Stimulated activated CD8-positive, alpha-beta memory T cell treated with anti-CD3 and anti-CD28 coated beads, Interleukin-15, amount 100 ng/mL, for 48 hours (primary cell): ENCODE measurements around the gene IPCEF1.
"Not testable (repeated sequence)": the region's sequence is repeated elsewhere in the genome, so short reads cannot be mapped to it uniquely, and the experiment has no call there.

Experiments
- DNase-seq, 2 donors: peaks; one replicate each; pipeline ENCODE4 v3.0.0-alpha.2; 2020; ENCODE audit warnings: low read depth in 2 of 2

IPCEF1 gene

DNA sequence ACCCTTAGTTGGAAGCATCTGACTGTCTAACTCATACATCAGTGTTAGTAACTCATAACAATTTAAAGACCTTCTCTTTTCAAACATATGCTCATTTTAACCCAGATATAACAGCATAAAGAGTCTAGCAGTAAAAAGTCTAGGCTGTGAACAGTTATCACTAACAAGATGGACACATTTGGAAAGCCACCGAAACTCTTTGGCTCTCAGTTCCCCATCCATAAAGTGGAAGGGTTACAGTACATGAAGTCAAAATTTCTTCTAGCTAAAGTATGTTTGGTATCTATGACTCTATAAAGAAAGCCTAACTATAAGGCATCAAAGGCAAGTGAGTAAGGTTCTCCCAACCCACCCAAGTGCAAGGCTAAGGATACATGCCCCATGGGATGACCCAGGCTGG, 22.5 kb downstream of the IPCEF1 start:
- DNase-seq, result not testable (repeated sequence)

DNA sequence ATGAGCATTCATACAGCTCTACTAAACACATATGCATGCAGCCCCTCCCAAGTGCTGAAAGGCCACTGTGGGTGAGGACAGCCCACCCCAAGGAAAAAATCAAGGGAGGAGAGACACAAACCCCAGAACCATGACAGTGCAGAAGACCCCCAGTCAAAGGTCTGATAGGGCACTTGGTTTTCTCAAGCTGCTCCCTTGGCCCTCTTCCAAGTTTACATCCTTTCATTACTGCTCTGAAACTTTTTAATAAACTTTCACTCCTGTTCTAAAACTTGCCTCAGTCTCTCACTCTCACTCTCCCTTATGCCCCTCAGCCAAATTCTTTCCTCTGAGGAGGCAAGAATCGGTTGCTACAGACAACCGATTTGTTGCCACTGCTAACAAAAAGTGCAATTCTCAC, 24.9 kb downstream of the IPCEF1 start:
- DNase-seq, result no peak

DNA sequence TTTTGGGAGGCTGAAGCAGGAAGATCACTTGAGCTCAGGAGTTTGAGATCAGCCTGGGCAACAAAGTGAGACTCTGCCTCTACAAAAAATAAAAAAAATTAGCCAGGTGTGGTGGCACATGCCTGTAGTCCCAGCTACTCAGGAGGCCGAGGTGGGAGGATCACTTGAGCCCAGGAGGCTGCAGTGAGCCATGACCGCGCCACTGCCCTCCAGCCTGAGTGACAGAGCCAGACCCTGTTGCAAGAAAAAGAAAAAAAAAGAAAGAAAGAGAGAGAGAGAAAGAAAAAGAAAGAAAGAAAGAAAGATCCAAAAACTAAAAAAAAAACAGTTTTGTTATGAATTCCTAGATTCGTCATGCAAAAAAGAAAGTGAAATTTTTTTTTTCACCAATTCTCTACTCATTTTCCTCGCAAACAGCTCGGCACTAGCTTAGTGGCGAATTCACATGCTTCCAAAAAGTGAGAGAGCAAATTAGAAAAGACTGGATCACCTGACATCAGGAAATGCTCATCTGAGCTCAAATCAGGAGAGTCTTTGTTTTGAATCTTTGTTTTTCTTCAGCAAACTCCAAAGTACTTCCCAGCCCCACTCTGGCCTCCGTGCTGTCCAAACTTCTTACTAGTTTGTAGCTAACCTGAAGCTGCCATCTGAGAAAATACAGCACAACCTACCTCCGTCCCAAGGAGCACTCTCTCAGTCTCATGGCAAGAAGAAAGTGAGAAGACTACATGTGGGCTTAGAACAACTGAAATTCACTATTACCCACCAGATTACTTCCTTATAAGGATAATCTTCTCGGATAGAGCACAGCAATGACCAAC, 27.0 kb downstream of the IPCEF1 start:
- DNase-seq, result no peak

GRCh38 chr6:154327313-154327712, 29.3 kb downstream of the IPCEF1 start:
- not testable (repeated sequence) for DNase-seq

- DNase-seq, result no peak
Observed at GRCh38 chr6:154325142-154325541, 31.5 kb downstream of the IPCEF1 start.

DNA sequence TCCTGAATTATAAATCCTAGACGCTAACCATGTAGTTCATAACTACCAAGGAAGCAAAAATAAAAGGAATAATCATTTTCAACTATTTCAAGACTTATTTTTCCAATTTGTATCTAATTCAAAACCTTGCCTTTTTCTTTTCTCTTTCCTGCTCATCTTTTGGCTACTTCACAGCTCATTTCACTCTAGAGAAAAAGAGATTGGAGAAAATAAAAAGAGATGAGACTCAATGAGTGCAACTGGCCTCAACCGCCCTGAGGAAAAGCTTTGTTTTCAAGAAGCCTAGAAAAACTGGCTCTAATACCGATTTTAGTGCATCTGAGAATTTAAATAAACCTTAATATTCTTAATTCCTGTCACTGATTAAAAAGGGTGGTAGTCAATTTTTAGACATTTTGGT, 36.4 kb downstream of the IPCEF1 start:
- DNase-seq, result no peak

GRCh38 chr6:154319231-154319858, 37.3 kb downstream of the IPCEF1 start:
- DNase-seq, result no peak

- no peak for DNase-seq
Observed at GRCh38 chr6:154318721-154319120, 37.9 kb downstream of the IPCEF1 start.

DNA sequence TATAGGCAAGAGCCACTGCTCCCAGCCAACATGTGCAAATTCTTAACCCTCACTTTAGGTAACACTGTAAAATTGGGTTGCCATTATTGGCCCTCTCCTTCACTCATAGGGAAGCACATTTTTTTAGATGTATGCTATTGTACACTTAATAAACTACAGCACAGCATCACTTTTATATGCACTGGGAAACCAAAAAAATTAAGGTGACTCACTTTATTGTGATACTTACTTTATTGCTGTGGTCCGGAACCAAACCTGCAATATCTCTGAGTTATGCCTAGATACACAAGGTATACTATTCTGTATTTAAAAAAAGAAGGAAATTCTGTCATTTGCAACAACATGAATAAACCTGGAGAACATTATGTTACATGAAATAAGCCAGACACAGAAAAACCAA, 40.5 kb downstream of the IPCEF1 start:
- DNase-seq, result no peak

GRCh38 chr6:154314084-154314483, 42.5 kb downstream of the IPCEF1 start:
- no peak for DNase-seq

DNA sequence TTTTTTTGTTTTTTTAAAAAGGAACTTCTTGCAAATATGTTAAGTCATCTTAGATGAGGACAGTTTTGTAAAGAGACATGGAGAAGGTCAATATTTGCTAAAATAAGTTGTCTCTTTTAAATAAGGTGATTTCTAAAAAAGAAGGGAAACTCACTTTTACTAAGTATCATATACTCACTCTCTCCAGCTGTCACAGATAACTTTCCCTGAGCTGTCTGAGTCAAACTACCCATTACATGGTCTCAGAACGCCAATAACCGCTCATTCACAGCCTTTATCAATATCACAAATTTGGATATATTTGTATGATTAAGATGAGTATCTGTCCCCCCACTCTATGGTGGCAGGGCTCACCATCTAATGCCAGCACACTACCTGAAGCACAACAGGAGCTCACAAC, 47.6 kb downstream of the IPCEF1 start:
- no peak for DNase-seq

GRCh38 chr6:154307696-154308425, 48.7 kb downstream of the IPCEF1 start:
- no peak for DNase-seq

DNA sequence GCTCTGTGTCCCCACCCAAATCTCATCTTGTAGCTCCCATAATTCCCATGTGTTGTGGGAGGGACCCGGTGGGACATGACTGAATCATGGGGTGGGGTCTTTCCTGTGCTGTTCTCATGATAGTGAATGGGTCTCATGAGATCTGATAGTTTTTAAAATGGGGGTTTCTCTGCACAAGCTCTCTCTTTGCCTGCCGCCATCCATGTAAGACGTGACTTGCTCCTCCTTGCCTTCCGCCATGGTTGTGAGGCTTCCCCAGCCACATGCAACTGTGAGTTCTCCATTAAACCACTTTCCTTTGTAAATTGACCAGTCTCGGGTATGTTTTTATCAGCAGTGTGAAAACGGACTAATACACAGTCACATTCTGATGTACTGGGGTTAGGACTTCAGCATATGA, 49.5 kb downstream of the IPCEF1 start:
- DNase-seq, result not testable (repeated sequence)

DNA sequence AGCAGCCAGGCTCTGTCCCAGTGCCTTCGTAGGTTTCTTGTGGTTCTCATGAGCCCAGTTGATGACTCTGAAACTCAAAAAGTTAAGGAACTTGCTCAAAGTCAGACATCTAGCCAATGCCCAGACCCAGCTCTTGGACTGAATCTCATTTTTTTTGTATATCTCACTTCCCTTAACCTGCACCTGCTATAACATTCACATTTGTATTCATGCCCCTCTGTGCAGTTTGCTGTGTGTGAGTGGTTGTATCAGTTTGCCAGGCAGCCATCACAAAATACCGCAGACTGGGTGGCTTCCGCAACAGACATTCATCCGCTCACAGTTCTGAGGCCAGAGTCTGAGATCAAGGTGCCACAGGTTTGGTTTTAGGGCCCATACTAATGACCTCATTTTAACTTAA, 49.9 kb downstream of the IPCEF1 start:
- no peak for DNase-seq

- no peak for DNase-seq
Observed at GRCh38 chr6:154304191-154304590, 52.4 kb downstream of the IPCEF1 start.

DNA sequence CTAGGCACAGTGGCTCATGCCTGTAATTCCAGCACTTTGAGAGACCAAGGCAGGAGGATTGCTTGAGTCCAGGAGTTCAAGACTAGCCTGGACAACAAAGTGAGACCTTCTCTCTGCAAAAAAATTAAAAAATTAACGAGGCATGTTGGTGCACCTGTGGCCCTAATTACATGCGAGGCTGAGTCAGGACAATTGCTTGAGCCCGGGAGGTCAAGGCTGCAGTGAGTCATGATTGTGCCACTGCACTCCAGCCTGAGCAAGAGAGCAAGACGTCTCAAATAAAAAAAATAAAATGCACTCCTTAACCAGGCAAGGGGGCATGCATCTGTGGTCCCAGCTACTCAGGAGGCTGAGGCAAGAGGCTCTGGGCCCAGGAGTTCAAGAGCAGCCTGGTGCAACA, 53.0 kb downstream of the IPCEF1 start:
- DNase-seq, result not testable (repeated sequence)

GRCh38 chr6:154301839-154302752, 54.5 kb downstream of the IPCEF1 start:
- DNase-seq, result peak in 1 of 2 donors; percentile 19

- no peak for DNase-seq
Observed at GRCh38 chr6:154301086-154301625, 55.4 kb downstream of the IPCEF1 start.

GRCh38 chr6:154298297-154298696, 58.3 kb downstream of the IPCEF1 start:
- no peak for DNase-seq

DNA sequence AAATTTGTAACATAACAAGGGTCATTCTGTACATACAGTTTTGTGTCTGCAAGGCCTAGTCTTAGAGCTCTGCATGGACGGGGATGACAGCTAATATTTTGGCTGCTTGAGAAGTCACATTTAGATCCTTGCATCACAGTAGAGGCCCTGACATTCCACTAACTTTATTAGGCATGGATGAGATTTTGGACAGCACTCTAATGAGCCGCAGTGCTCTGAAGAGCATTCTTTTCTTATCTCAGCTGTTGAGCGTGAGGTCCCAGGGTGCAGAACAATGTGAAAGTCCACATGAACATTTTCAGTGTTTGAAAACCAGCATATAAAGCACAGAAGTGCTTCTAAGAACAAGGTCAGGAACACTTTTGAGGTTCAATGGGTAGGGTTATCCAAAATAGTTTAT, 58.9 kb downstream of the IPCEF1 start:
- DNase-seq, result no peak

GRCh38 chr6:154297210-154297609, 59.4 kb downstream of the IPCEF1 start:
- DNase-seq, result no peak
